HepG2 (cell line): ENCODE results near the gene MRPL50. TPM values are rescaled to one million over a fixed set of nuclear protein-coding genes. Genes with fewer than 3 reads are reported as not detected.
A peak's percentile ranks its signal among the peaks of the same experiment; 100 is the strongest.

Experiments
- FOXA1 ChIP-seq, 2 experiments: fragments of 450-650 bp in 1 of 2; sonication (generic) in 1 of 2; formaldehyde crosslinking in 1 of 2; IDR thresholded peaks; 2 replicates each; pipeline versions ENCODE4 v1.4.0 to v1.6.1; 2016 to 2020; ENCODE audit warnings: missing genetic modification reagents in 1 of 2
- GATA4 ChIP-seq: sonication (generic); IDR thresholded peaks from 2 replicates; pipeline ENCODE4 v1.6.1; 2016; ENCODE audit warnings: antibody characterized with exemption, low read depth, borderline replicate concordance
- HNF4G ChIP-seq, 2 experiments: sonication (generic) in 1 of 2; formaldehyde crosslinking in 1 of 2; IDR thresholded peaks; 2 replicates each; pipeline versions ENCODE4 v1.4.0 to v1.6.1; 2011 to 2020; ENCODE audit warnings: borderline replicate concordance in 2 of 2, low read depth in 2 of 2, mild to moderate bottlenecking in 2 of 2, low read length in 1 of 2, missing genetic modification reagents in 1 of 2, moderate library complexity in 1 of 2
- JDP2 ChIP-seq: sonication (generic); formaldehyde crosslinking; IDR thresholded peaks from 2 replicates; pipeline ENCODE4 v1.8.1; 2022; ENCODE audit warnings: missing genetic modification reagents, borderline replicate concordance
- MBNL3 ChIP-seq: fragments of 250-450 bp; sonication (Bioruptor Pico); conservative IDR thresholded peaks from 2 replicates; pipeline ENCODE4 v1.8.0; 2022; ENCODE audit warnings: mild to moderate bottlenecking, inconsistent platforms
- MIER2 ChIP-seq: IDR thresholded peaks from 2 replicates; pipeline ENCODE4 v1.6.1; 2016; ENCODE audit warnings: missing biosample characterization, missing genetic modification reagents
- MIER3 ChIP-seq: IDR thresholded peaks from 2 replicates; pipeline ENCODE4 v1.6.1; 2016; ENCODE audit warnings: missing compliant biosample characterization, borderline replicate concordance
- ZFP36 ChIP-seq: fragments of 150-350 bp; IDR thresholded peaks from 2 replicates; pipeline ENCODE4 v1.6.1; 2018; ENCODE audit warnings: borderline replicate concordance, low read length, low read depth; ENCODE audit not compliant: partially characterized antibody
- ZSCAN12 ChIP-seq: sonication (generic); formaldehyde crosslinking; IDR thresholded peaks from 2 replicates; pipeline ENCODE4 v1.9.0; 2021; ENCODE audit warnings: mild to moderate bottlenecking, missing genetic modification reagents
- polyA plus RNA-seq, 8 experiments: library from polyadenylated mRNA; depleted of rRNA in 3 of 8; stranded (reverse) in 7 of 8; unstranded in 1 of 8; fragments of >200 nt; fragmentation: Illumina TruSeq in 4 of 8; extraction: Trizol in 4 of 8; gene quantifications; 2 replicates each; pipeline versions ENCODE4 v1.2.1 to v1.2.3, GENCODE V29; 2011 to 2016; ENCODE audit warnings: low read depth in 4 of 8, missing spikeins in 1 of 8, mixed read lengths in 1 of 8; ENCODE audit not compliant: insufficient read depth in 1 of 8
- total RNA-seq, 5 experiments: library from RNA; depleted of rRNA; stranded (reverse); fragments of >200 nt; fragmentation: Illumina TruSeq; extraction: Trizol; gene quantifications; 2 replicates each; pipeline ENCODE4 v1.2.3, GENCODE V29; 2016; ENCODE audit warnings: low read depth in 1 of 5
- TF ChIP-seq, protein P1 (sequence below): sonication (generic); formaldehyde crosslinking; IDR thresholded peaks from 2 replicates; pipeline ENCODE4 v1.5.1; 2020; ENCODE audit warnings: mild to moderate bottlenecking, missing genetic modification reagents
- TF ChIP-seq, protein P2 (sequence below): sonication (generic); IDR thresholded peaks from 2 replicates; pipeline ENCODE4 v1.6.1; 2016; ENCODE audit warnings: low read depth, borderline replicate concordance
- TF ChIP-seq, protein P3 (sequence below), 2 experiments: sonication (generic) in 1 of 2; formaldehyde crosslinking in 1 of 2; IDR thresholded peaks; 2 replicates each; pipeline versions ENCODE4 v1.4.0 to v1.6.1; 2018 to 2020; ENCODE audit warnings: missing genetic modification reagents in 2 of 2, borderline replicate concordance in 1 of 2, low read depth in 1 of 2, mild to moderate bottlenecking in 1 of 2, missing biosample characterization in 1 of 2
- TF ChIP-seq, protein P4 (sequence below): sonication (generic); formaldehyde crosslinking; IDR thresholded peaks from 2 replicates; pipeline ENCODE4 v1.4.0; 2020; ENCODE audit warnings: missing genetic modification reagents
- TF ChIP-seq, protein P5 (sequence below): sonication (generic); formaldehyde crosslinking; IDR thresholded peaks from 2 replicates; pipeline ENCODE4 v1.9.0; 2021; ENCODE audit warnings: missing genetic modification reagents, borderline replicate concordance
- TF ChIP-seq, protein P6 (sequence below): sonication (generic); formaldehyde crosslinking; IDR thresholded peaks from 2 replicates; pipeline ENCODE4 v1.5.0; 2020; ENCODE audit warnings: missing genetic modification reagents

Gene MRPL50
- total and polyA plus RNA-seq, 2 of the 13 experiments (the other 11 are each of a cell fraction or from before 2014, with no cell fraction given) = 37.1 to 70.0 TPM

DNA sequence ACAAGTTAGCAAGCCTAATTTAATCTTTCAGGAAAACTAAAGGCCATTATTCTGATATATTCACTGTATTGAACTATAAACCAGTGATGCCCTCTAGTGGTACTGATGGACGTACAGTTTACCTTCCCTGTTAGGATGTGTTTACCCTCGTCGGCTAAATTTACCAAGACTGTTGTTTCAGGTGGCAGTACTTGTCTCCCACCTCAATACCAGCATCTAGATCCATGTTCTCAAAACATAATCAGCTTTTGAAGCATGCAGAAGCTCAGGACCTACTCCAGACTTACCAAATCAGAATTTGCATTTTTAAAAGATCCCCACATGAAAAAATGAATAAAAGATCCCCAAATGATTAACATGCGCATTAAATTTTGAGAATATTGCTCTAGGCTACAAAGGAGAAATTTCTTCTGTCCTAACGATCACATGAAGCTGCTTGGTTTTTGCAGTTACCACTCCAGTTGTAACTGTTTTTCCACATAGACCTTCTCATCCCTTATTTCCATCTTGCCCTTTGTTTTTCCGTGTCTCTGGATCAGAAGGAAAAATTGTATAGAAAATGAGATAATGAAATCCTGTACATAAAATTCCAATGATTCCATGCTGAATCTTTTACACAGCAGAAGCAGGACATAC is 10.4 kb downstream of the MRPL50 start (continued):
- TF ChIP-seq, protein P1, sequence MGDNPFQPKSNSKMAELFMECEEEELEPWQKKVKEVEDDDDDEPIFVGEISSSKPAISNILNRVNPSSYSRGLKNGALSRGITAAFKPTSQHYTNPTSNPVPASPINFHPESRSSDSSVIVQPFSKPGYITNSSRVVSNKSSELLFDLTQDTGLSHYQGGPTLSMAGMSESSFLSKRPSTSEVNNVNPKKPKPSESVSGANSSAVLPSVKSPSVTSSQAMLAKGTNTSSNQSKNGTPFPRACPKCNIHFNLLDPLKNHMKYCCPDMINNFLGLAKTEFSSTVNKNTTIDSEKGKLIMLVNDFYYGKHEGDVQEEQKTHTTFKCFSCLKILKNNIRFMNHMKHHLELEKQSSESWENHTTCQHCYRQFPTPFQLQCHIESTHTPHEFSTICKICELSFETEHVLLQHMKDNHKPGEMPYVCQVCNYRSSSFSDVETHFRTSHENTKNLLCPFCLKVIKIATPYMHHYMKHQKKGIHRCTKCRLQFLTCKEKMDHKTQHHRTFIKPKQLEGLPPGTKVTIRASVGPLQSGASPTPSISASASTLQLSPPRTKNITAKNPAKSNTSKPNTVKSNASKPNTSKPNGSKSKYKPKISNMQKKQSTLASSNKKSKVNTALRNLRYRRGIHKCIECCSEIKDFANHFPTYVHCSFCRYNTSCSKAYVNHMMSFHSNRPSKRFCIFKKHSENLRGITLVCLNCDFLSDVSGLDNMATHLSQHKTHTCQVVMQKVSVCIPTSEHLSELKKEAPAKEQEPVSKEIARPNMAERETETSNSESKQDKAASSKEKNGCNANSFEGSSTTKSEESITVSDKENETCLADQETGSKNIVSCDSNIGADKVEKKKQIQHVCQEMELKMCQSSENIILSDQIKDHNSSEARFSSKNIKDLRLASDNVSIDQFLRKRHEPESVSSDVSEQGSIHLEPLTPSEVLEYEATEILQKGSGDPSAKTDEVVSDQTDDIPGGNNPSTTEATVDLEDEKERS = 0 out of 2 replicates have a peak, but pooled peaks have one; percentile 4
- TF ChIP-seq GATA4 = no peak
- TF ChIP-seq MBNL3 (CRISPR knock-in tag) = no peak
- TF ChIP-seq, protein P2, sequence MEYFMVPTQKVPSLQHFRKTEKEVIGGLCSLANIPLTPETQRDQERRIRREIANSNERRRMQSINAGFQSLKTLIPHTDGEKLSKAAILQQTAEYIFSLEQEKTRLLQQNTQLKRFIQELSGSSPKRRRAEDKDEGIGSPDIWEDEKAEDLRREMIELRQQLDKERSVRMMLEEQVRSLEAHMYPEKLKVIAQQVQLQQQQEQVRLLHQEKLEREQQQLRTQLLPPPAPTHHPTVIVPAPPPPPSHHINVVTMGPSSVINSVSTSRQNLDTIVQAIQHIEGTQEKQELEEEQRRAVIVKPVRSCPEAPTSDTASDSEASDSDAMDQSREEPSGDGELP = peak; percentile 45; the same call in 1 of the 2 replicates
- TF ChIP-seq FOXA1 (IDR thresholded peaks at IDR 0.05) = no peak
- TF ChIP-seq FOXA1 (CRISPR knock-in tag; IDR thresholded peaks at IDR 0.05) = peak; percentile 89
- no peak for TF ChIP-seq MIER2 (CRISPR knock-in tag)
- TF ChIP-seq, protein P3, sequence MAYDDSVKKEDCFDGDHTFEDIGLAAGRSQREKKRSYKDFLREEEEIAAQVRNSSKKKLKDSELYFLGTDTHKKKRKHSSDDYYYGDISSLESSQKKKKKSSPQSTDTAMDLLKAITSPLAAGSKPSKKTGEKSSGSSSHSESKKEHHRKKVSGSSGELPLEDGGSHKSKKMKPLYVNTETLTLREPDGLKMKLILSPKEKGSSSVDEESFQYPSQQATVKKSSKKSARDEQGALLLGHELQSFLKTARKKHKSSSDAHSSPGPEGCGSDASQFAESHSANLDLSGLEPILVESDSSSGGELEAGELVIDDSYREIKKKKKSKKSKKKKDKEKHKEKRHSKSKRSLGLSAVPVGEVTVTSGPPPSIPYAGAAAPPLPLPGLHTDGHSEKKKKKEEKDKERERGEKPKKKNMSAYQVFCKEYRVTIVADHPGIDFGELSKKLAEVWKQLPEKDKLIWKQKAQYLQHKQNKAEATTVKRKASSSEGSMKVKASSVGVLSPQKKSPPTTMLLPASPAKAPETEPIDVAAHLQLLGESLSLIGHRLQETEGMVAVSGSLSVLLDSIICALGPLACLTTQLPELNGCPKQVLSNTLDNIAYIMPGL (CRISPR knock-in tag; IDR thresholded peaks at IDR 0.05; ENCODE audit: borderline replicate concordance in 1 of 2, low read depth in 1 of 2) = peak in 1 of 2 experiments; percentile 55; a peak in 1 of 4 replicates
- TF ChIP-seq JDP2 (CRISPR knock-in tag) = no peak
- TF ChIP-seq ZSCAN12 (CRISPR knock-in tag) = no peak
- no peak for TF ChIP-seq HNF4G (IDR thresholded peaks at IDR 0.05; ENCODE audit: borderline replicate concordance, low read depth, low read length)
- no peak for TF ChIP-seq HNF4G (CRISPR knock-in tag; IDR thresholded peaks at IDR 0.05; ENCODE audit: borderline replicate concordance, low read depth)
- peak; percentile 40; the same call in 1 of the 2 replicates for TF ChIP-seq MIER3 (CRISPR knock-in tag)
- no peak for TF ChIP-seq ZFP36
- TF ChIP-seq, protein P4, sequence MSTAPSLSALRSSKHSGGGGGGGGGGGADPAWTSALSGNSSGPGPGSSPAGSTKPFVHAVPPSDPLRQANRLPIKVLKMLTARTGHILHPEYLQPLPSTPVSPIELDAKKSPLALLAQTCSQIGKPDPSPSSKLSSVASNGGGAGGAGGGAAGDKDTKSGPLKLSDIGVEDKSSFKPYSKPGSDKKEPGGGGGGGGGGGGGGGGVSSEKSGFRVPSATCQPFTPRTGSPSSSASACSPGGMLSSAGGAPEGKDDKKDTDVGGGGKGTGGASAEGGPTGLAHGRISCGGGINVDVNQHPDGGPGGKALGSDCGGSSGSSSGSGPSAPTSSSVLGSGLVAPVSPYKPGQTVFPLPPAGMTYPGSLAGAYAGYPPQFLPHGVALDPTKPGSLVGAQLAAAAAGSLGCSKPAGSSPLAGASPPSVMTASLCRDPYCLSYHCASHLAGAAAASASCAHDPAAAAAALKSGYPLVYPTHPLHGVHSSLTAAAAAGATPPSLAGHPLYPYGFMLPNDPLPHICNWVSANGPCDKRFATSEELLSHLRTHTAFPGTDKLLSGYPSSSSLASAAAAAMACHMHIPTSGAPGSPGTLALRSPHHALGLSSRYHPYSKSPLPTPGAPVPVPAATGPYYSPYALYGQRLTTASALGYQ (CRISPR knock-in tag) = no peak
- TF ChIP-seq, protein P5, sequence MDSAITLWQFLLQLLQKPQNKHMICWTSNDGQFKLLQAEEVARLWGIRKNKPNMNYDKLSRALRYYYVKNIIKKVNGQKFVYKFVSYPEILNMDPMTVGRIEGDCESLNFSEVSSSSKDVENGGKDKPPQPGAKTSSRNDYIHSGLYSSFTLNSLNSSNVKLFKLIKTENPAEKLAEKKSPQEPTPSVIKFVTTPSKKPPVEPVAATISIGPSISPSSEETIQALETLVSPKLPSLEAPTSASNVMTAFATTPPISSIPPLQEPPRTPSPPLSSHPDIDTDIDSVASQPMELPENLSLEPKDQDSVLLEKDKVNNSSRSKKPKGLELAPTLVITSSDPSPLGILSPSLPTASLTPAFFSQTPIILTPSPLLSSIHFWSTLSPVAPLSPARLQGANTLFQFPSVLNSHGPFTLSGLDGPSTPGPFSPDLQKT (CRISPR knock-in tag) = no peak
- TF ChIP-seq, protein P6, sequence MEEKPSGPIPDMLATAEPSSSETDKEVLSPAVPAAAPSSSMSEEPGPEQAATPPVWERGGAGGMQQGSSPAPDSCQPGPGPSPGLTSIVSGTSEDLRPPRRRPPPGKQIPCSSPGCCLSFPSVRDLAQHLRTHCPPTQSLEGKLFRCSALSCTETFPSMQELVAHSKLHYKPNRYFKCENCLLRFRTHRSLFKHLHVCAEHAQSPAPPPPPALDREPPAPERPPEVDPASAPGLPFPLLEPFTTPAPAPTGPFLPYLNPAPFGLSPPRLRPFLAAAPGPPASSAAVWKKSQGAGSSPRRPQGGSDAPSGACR = no peak
